Measurements from ENCODE around the gene NT5DC2.

GRCh38 chr3:52483577-52484381 lies 49.9 kb downstream of the NT5DC2 start:
- no peak for TF ChIP-seq CTCF (IDR thresholded peaks at IDR 0.05 in 2 of 3, conservative IDR thresholded peaks at IDR 0.05 in 1 of 3; ENCODE audit: control insufficient read depth in 2 of 3, extremely low read depth in 1 of 3, insufficient read depth in 1 of 3, low read depth in 3 of 3, low read length in 3 of 3)
- TF ChIP-seq RAD51 (IDR thresholded peaks at IDR 0.05): no peak
- TF ChIP-seq ZBTB4 (CRISPR knock-in tag; IDR thresholded peaks at IDR 0.05): no peak
- no peak for TF ChIP-seq EZH2 (IDR thresholded peaks at IDR 0.05; ENCODE audit: borderline replicate concordance, control insufficient read depth, low read depth, low read length)
- TF ChIP-seq DPF2 (IDR thresholded peaks at IDR 0.05): no peak
- TF ChIP-seq EP300 (IDR thresholded peaks at IDR 0.05; ENCODE audit: borderline replicate concordance in 1 of 2, control insufficient read depth in 1 of 2, low read depth in 2 of 2, low read length in 2 of 2): no peak
- no peak for TF ChIP-seq NR2F1 (conservative IDR thresholded peaks at IDR 0.05)
- TF ChIP-seq CREB1 (IDR thresholded peaks at IDR 0.05; ENCODE audit: low read depth): no peak
- TF ChIP-seq NFIC (IDR thresholded peaks at IDR 0.05; ENCODE audit: low read depth, low read length): no peak
- TF ChIP-seq REST (IDR thresholded peaks at IDR 0.05; ENCODE audit: low read depth, low read length): no peak
